Prostate gland (tissue), 2 donors: ENCODE measurements around the gene KARS1.

Experiments
- POLR2A ChIP-seq: fragments of 450-650 bp; IDR thresholded peaks from one replicate; pipeline ENCODE4 v1.6.1; 2016; ENCODE audit warnings: antibody characterized with exemption, mild to moderate bottlenecking
- POLR2AphosphoS5 ChIP-seq: sonication (generic); formaldehyde crosslinking; IDR thresholded peaks from one replicate; pipeline ENCODE4 v1.6.1; 2017; ENCODE audit warnings: antibody characterized with exemption
- TF ChIP-seq, protein P1 (sequence below), 4 experiments: fragments of 200-600 bp in 2 of 4; fragments of 450-650 bp in 2 of 4; sonication (generic) in 2 of 4; IDR thresholded peaks; 1 replicate in 3 of 4; 2 replicates in 1 of 4; pipeline ENCODE4 v1.5.1; 2016 to 2019; ENCODE audit warnings: antibody characterized with exemption in 4 of 4, mild to moderate bottlenecking in 2 of 4, moderate library complexity in 2 of 4

DNA sequence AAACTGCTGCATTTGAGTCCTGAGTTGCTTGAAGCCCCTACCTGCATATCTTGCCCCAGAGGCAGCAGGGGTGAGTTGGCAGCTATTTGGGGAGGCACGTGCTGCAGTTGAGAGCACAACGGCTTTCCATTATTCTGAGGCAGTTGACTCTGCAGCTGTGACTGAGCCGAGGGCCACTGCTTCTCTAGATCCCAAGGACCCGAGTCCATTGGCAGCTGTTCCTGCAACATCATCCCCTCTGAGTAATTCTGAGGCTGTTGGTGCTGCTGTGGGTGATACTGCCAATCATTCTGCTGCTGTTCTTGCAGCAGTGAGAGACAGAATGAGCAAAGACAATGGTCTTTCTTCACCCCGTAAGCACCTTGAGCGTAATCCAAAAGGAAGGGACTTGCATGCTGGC lies 12.9 kb upstream of the KARS1 start:
- TF ChIP-seq, protein P1, sequence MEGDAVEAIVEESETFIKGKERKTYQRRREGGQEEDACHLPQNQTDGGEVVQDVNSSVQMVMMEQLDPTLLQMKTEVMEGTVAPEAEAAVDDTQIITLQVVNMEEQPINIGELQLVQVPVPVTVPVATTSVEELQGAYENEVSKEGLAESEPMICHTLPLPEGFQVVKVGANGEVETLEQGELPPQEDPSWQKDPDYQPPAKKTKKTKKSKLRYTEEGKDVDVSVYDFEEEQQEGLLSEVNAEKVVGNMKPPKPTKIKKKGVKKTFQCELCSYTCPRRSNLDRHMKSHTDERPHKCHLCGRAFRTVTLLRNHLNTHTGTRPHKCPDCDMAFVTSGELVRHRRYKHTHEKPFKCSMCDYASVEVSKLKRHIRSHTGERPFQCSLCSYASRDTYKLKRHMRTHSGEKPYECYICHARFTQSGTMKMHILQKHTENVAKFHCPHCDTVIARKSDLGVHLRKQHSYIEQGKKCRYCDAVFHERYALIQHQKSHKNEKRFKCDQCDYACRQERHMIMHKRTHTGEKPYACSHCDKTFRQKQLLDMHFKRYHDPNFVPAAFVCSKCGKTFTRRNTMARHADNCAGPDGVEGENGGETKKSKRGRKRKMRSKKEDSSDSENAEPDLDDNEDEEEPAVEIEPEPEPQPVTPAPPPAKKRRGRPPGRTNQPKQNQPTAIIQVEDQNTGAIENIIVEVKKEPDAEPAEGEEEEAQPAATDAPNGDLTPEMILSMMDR (IDR thresholded peaks at IDR 0.05), result no peak
- no peak for TF ChIP-seq POLR2A
- TF ChIP-seq POLR2AphosphoS5, result no peak
